ENCODE data around the gene GABRR2.

GABRR2 gene

DNA sequence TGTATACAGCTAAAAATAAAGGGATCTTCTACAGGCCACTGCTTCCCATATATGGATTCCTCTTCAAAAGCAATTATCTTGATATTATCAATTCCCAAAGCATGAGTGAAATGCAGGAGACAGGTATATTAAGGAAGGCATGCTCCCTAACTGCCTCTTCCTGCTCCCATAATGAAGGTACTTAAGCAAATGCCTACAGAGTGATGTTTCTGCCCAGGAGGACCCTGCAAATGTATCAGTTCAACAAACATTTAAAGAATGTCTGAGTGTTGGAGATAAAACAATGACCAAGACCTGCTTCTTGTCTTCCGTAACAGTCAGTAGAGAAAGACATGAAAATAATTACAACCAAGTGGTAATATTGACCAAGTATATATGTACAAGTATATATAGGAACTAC is 33.3 kb upstream of the GABRR2 start:
- no peak for DNase-seq (ENCODE audit: low read depth)
- H3K4me3 ChIP-seq (ENCODE audit: low read length), result no peak overlapping the region
- TF ChIP-seq, protein P1, sequence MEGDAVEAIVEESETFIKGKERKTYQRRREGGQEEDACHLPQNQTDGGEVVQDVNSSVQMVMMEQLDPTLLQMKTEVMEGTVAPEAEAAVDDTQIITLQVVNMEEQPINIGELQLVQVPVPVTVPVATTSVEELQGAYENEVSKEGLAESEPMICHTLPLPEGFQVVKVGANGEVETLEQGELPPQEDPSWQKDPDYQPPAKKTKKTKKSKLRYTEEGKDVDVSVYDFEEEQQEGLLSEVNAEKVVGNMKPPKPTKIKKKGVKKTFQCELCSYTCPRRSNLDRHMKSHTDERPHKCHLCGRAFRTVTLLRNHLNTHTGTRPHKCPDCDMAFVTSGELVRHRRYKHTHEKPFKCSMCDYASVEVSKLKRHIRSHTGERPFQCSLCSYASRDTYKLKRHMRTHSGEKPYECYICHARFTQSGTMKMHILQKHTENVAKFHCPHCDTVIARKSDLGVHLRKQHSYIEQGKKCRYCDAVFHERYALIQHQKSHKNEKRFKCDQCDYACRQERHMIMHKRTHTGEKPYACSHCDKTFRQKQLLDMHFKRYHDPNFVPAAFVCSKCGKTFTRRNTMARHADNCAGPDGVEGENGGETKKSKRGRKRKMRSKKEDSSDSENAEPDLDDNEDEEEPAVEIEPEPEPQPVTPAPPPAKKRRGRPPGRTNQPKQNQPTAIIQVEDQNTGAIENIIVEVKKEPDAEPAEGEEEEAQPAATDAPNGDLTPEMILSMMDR (conservative IDR thresholded peaks at IDR 0.05; ENCODE audit: low read length), result no peak

DNA sequence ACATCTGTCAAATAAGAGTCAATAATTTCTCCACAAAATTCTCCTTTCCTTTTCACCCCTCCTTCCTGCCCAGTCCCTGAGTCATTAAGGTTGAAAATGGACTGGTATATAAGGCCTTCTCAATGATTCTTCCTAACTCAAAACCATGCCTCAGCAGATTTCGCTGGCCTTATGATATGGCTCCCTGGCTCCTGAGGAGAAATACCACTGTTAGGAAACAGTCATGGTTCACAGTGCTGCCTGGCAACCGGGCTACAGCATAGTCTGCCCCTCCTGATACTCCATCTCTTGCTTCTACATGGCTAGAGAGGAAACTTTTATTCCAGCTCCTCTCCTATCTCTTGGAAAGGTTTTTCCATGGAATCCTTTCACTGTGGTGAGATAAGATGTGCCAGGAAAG is 32.7 kb upstream of the GABRR2 start:
- DNase-seq (ENCODE audit: low read depth), result no peak
- H3K4me3 ChIP-seq (ENCODE audit: low read length), result no peak overlapping the region
- TF ChIP-seq, protein P1 (conservative IDR thresholded peaks at IDR 0.05; ENCODE audit: low read length), result no peak

GRCh38 chr6:89346433-89346832 is 31.3 kb upstream of the GABRR2 start:
- no peak overlapping the region for H3K4me3 ChIP-seq (ENCODE audit: low read length)
- no peak for DNase-seq (ENCODE audit: low read depth)
- TF ChIP-seq, protein P1 (conservative IDR thresholded peaks at IDR 0.05; ENCODE audit: low read length), result no peak

DNA sequence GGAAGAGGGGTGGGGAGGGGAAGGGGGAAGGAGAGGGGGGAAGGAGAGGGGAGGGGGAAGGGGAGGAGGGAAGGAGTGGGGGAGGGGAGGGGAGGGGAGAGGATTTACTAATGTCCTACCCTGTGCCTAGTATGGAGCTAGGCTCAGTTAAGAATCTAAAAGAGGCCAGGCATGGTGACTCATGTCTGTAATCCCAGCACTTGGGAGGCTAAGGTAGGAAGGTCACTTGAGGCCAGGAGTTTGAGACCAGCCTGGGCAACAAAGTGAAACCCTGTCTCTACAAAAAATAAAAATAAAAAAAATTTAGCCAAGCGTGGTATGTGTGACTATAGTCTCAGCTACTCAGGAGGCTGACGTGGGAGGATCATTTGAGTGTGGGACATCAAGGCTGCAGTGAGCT is 24.5 kb upstream of the GABRR2 start:
- no peak for DNase-seq (ENCODE audit: low read depth)
- TF ChIP-seq, protein P1 (conservative IDR thresholded peaks at IDR 0.05; ENCODE audit: low read length), result no peak
- no peak overlapping the region for H3K4me3 ChIP-seq (ENCODE audit: low read length)

- no peak for DNase-seq (ENCODE audit: low read depth)
- TF ChIP-seq, protein P1 (conservative IDR thresholded peaks at IDR 0.05; ENCODE audit: low read length), result no peak
- H3K4me3 ChIP-seq (ENCODE audit: low read length), result no peak overlapping the region
These were observed 20.1 kb upstream of the GABRR2 start for GRCh38 chr6:89335164-89335563.

GRCh38 chr6:89330910-89331309 is 15.8 kb upstream of the GABRR2 start:
- H3K4me3 ChIP-seq (ENCODE audit: low read length), result no peak overlapping the region
- DNase-seq (ENCODE audit: low read depth), result no peak
- TF ChIP-seq, protein P1 (conservative IDR thresholded peaks at IDR 0.05; ENCODE audit: low read length), result no peak

DNA sequence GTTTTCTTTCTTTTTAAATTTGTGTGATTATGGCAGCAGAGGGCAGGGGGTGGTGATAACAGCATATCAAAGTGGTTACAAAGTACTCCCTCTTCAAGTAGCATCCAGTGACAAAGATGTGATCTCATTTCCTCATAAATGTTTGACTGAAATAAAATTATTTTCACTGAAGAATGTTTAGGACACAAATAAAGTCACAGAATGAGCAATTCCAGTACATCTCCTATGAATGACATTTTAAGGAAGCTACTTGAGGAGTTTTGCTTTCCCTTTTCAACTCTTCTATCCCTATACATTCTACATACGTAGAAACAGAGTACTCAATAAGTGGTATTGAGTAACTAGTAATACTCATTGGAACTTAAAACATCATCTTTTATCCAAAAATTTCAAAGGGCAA is 13.9 kb upstream of the GABRR2 start:
- DNase-seq (ENCODE audit: low read depth), result no peak
- TF ChIP-seq, protein P1 (conservative IDR thresholded peaks at IDR 0.05; ENCODE audit: low read length), result no peak
- H3K4me3 ChIP-seq (ENCODE audit: low read length), result no peak overlapping the region
